ENCODE results near the gene CAST.

Gene CAST

DNA sequence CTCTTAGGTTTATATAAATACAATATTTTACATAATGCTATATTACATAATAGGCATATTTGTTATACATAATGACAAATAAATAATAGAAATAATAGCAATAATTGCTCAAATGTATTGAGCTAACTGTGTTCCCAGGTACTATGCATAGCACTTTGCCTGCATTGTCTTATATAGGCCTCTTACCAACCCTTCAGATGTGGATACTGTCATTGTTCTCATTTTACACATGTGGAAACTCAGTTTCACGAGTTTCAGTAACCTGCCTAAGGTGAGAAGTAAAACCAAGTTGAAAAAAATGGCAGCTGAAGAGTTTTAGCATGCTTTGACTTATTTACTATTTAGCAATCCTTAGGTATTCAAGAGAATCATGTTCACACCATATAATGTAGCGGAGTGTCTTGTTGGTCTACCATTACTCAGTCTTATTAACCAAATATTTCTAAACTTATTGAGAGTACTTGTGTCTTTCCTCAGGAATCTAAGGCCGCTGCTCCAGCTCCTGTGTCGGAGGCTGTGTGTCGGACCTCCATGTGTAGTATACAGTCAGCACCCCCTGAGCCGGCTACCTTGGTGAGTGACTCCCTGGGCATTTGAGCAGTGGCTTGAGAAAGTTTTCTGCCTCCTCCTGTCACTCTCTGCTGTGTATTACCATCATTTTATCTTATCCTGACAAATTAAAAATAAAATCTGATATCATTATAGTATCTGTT is 88.1 kb downstream of the CAST start:
- TF ChIP-seq, protein P1, sequence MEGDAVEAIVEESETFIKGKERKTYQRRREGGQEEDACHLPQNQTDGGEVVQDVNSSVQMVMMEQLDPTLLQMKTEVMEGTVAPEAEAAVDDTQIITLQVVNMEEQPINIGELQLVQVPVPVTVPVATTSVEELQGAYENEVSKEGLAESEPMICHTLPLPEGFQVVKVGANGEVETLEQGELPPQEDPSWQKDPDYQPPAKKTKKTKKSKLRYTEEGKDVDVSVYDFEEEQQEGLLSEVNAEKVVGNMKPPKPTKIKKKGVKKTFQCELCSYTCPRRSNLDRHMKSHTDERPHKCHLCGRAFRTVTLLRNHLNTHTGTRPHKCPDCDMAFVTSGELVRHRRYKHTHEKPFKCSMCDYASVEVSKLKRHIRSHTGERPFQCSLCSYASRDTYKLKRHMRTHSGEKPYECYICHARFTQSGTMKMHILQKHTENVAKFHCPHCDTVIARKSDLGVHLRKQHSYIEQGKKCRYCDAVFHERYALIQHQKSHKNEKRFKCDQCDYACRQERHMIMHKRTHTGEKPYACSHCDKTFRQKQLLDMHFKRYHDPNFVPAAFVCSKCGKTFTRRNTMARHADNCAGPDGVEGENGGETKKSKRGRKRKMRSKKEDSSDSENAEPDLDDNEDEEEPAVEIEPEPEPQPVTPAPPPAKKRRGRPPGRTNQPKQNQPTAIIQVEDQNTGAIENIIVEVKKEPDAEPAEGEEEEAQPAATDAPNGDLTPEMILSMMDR (IDR thresholded peaks at IDR 0.05; ENCODE audit: low read depth, low read length, missing control alignments): no peak

DNA sequence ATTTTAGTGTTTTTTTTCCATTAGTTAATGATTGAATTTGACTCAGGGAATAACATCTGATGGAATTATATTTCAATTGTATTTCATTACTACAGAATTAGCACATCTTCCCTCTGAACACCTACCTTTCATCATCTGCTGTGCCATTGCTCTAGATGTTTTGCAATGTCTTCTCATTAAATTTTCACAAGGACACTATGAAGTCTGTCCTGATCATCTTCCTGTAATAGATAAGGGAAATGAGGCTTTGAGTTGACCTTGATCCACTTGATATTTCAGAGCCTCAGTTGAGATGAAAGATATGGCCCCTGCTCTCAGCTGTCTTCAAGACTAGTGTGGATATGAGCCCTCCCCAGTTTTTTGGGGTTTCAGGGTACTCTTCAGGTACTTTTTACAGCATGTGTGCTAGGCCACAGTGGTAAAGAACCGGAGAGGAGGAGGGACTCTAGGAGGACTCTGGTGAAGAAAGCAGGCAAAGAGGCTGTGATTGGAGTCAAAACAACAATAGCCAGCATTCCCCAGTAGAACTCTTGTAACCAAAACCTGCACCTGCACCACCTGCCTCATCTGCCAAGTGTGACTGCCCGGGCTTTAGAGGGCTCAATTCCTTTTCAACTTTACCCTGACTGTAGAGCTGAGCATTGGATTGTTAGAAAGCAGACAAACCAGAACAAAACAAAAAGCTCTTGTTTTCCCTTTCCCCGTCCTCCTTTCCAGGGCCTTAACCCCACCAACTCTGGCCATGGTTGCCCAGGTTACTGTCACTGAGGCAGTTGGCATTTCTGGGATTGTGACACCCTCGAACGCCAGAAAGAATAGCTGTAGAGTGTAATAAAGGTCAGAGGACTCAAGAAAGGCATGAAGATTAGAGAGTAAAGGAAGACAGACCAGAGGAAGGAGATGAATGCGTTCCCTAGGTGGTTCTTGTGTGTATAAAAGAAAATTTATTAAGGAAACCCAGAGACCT is 89.3 kb downstream of the CAST start:
- in situ Hi-C loops (cut with HindIII; ENCODE audit: low sequenced_read_pairs): no loop called here
- DNase-seq (ENCODE audit: low read depth): no peak
- H3K4me3 ChIP-seq (ENCODE audit: low read depth, low read length): no peak overlapping the region
- TF ChIP-seq, protein P1 (IDR thresholded peaks at IDR 0.05; ENCODE audit: low read depth, low read length, missing control alignments): no peak

More for the DNA sequence above, 88.1 kb downstream of the CAST start:
- in situ Hi-C loops (cut with HindIII; ENCODE audit: low sequenced_read_pairs): no loop called here
- DNase-seq (ENCODE audit: low read depth): no peak
- no peak overlapping the region for H3K4me3 ChIP-seq (ENCODE audit: low read depth, low read length)

DNA sequence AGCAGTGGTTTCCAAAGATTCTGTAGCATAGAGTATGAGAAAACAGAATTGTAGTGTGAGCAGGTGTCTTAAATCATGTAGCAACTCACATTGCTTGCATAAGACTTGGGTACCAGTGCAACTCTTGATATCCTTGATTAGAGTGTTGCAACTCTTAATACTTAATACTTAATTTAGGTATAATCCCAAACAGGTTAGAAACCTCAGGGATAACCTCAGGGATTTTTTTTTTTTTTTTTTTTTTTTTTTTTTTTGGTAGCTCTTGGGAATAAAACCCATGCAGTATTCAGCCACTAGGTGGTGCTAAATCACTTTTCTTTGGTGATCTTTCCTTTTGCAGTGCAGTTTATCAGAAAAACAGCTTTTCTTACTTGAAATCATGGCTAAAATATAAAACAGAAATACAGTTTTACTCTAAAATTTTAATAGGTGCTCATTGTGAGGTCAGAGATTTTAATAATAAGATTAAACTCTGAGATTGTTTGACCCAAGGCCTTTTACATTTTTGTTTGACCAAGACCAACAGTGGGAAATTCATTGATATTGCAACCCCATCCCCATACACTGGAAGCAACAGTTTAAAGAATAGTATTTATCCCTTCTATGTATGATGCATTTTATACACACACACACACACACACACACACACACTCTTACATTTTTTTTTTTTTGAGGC is 90.3 kb downstream of the CAST start:
- DNase-seq (ENCODE audit: low read depth): peak; percentile 70
- in situ Hi-C loops (cut with HindIII; ENCODE audit: low sequenced_read_pairs): no loop called here
- H3K4me3 ChIP-seq (ENCODE audit: low read depth, low read length): no peak overlapping the region
- TF ChIP-seq, protein P1 (IDR thresholded peaks at IDR 0.05; ENCODE audit: low read depth, low read length, missing control alignments): peak; percentile 55

DNA sequence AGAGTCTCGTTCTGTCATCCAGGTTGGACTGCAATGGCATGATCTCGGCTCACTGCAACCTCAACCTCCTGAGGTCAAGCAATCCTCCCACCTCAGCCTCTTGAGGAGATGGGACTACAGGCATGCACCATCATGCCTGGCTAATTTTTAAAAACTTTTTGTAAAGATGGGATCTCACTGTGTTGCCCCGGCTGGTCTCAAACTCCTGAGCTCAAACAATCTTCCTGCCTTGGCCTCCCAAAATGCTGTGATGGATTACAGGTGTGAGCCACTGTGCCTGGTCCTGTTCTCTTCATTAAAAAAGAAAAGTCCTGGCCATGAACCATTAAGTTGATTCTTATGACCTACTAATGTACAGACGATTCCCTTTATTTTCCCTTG is 90.8 kb downstream of the CAST start:
- no peak for DNase-seq (ENCODE audit: low read depth)
- in situ Hi-C loops (cut with HindIII; ENCODE audit: low sequenced_read_pairs): no loop called here
- TF ChIP-seq, protein P1 (IDR thresholded peaks at IDR 0.05; ENCODE audit: low read depth, low read length, missing control alignments): no peak
- no peak overlapping the region for H3K4me3 ChIP-seq (ENCODE audit: low read depth, low read length)

DNA sequence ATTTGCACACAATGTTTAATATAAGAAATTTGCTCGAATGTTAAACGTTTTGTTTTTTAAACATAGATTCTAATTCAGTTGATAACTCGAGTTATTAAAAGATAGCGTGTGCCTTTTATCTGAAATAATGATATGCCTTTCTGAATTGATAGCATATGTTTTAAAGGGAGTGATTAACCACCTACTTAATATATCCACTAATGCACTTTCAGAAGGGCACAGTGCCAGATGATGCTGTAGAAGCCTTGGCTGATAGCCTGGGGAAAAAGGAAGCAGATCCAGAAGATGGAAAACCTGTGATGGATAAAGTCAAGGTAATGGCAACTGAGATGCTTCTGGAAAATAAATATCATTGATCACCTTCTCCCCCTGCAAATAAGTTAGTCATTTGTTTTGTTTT is 91.7 kb downstream of the CAST start:
- in situ Hi-C loops (cut with HindIII; ENCODE audit: low sequenced_read_pairs): no loop called here
- no peak overlapping the region for H3K4me3 ChIP-seq (ENCODE audit: low read depth, low read length)
- no peak for DNase-seq (ENCODE audit: low read depth)
- TF ChIP-seq, protein P1 (IDR thresholded peaks at IDR 0.05; ENCODE audit: low read depth, low read length, missing control alignments): no peak

DNA sequence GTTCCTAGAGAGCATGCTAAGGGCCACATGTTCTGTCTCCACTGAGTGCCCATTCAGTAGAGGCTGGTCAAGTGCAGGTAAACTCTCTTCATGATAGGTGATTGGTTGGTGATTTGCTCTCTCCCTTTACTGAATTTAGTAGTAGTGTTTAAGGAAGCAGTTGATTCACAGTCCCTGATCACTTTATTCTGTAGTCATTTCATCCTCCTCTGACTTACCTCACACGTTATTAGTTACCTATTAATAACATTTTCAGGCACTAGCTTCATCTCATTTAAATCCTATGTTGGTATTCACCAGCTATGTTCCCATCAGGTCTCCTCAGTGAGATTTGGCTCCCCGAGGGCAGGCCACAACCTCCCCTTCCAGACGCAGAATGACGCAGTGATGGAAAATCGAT is 93.7 kb downstream of the CAST start:
- TF ChIP-seq, protein P1 (IDR thresholded peaks at IDR 0.05; ENCODE audit: low read depth, low read length, missing control alignments): no peak
- DNase-seq (ENCODE audit: low read depth): no peak
- H3K4me3 ChIP-seq (ENCODE audit: low read depth, low read length): no peak overlapping the region
- in situ Hi-C loops (cut with HindIII; ENCODE audit: low sequenced_read_pairs): no loop called here
